SH-SY5Y (cell line): ENCODE data around the gene MAP3K5.

Experiments
- GATA2 ChIP-seq: IDR thresholded peaks from 2 replicates; pipeline ENCODE4 v1.6.1; 2011; ENCODE audit warnings: mild to moderate bottlenecking, low read depth, low read length
- GATA3 ChIP-seq: IDR thresholded peaks from 2 replicates; pipeline ENCODE4 v1.6.1; 2011; ENCODE audit warnings: low read depth, mild to moderate bottlenecking, low read length, moderate library complexity

GRCh38 chr6:136534268-136534667, 258.0 kb downstream of the MAP3K5 start:
- TF ChIP-seq GATA2 = no peak
- TF ChIP-seq GATA3 = no peak
